HFFc6 (cell line): Measurements from ENCODE around the gene CCT7. TPM values are rescaled to one million over a fixed set of nuclear protein-coding genes. Genes with fewer than 3 reads are reported as not detected.

Experiments used
- DNase-seq: peaks from one replicate; pipeline ENCODE4 v3.0.0-alpha.2; 2018
- H3K27ac Mint-ChIP-seq: 2 replicates; pipeline ENCODE4 v1.8.0; 2020; ENCODE audit warnings: mild to moderate bottlenecking, mixed read lengths
- H3K27me3 Mint-ChIP-seq: 2 replicates; pipeline ENCODE4 v1.8.0; 2021; ENCODE audit warnings: mild to moderate bottlenecking, moderate library complexity, mixed read lengths; ENCODE audit not compliant: insufficient read depth
- H3K36me3 Mint-ChIP-seq: 2 replicates; pipeline ENCODE4 v1.8.0; 2021; ENCODE audit warnings: low read depth, mixed read lengths
- H3K4me1 Mint-ChIP-seq: 2 replicates; pipeline ENCODE4 v1.8.0; 2020; ENCODE audit warnings: low read depth, mixed read lengths
- H3K4me3 Mint-ChIP-seq: 2 replicates; pipeline ENCODE4 v1.8.0; 2020; ENCODE audit warnings: mild to moderate bottlenecking, moderate library complexity, mixed read lengths
- H3K9me3 Mint-ChIP-seq: 2 replicates; pipeline ENCODE4 v1.8.0; 2020; ENCODE audit warnings: mild to moderate bottlenecking, mixed read lengths
- CTCF ChIP-seq: fragments of 200-600 bp; sonication (generic); IDR thresholded peaks from 2 replicates; pipeline ENCODE4 v1.5.0; 2021; ENCODE audit warnings: antibody characterized with exemption, mild to moderate bottlenecking
- total RNA-seq, 6 experiments: library from RNA; stranded (reverse); fragmentation: NEBNext Ultra II Directional; extraction: Animal tissue kit (Norgen Biotek cat#: 25700); gene quantifications; 2 replicates in 1 of 6; 3 replicates in 5 of 6; pipeline ENCODE4 v1.2.3, GENCODE V29; 2021

The CCT7 gene
- total RNA-seq, 6 experiments from 2014 or later, result 350 to 492 (median 406) TPM

- Mint-ChIP-seq H3K9me3 (no peaks in the 10 kb centered on the region), H3K4me3 (no peak overlapping the region), H3K36me3 (peaks cover 9% of the 10 kb centered on the region), H3K27me3 (peaks cover under 1% of the 10 kb centered on the region; the same call in 1 of the 2 replicates), H3K27ac (no peak overlapping the region), H3K4me1 (peaks cover 50% of the 10 kb centered on the region)
- no peak for TF ChIP-seq CTCF
- no peak for DNase-seq
These were observed 16.9 kb upstream of the CCT7 start for GRCh38 chr2:73217160-73217559.

- no peak for TF ChIP-seq CTCF
- Mint-ChIP-seq H3K27ac (peak overlapping the region; percentile 14; the same call in 1 of the 2 replicates), H3K4me3 (no peak overlapping the region), H3K27me3 (peaks cover 2% of the 10 kb centered on the region; the same call in 1 of the 2 replicates), H3K4me1 (peaks cover 45% of the 10 kb centered on the region), H3K36me3 (peaks cover 11% of the 10 kb centered on the region), H3K9me3 (no peaks in the 10 kb centered on the region)
- DNase-seq, result no peak
These were observed 16.3 kb upstream of the CCT7 start for GRCh38 chr2:73217826-73218225.

- peak overlapping the region; percentile 29; the same call in 1 of the 2 replicates for H3K27ac Mint-ChIP-seq
- H3K4me1 Mint-ChIP-seq, result peaks cover 45% of the 10 kb centered on the region
- H3K4me3 Mint-ChIP-seq, result no peak overlapping the region
- peak; percentile 56 for DNase-seq
- peaks cover 2% of the 10 kb centered on the region; the same call in 1 of the 2 replicates for H3K27me3 Mint-ChIP-seq
- TF ChIP-seq CTCF, result no peak
- peaks cover 11% of the 10 kb centered on the region for H3K36me3 Mint-ChIP-seq
- no peaks in the 10 kb centered on the region for H3K9me3 Mint-ChIP-seq
These were observed 15.8 kb upstream of the CCT7 start for GRCh38 chr2:73218298-73218697.

- H3K27me3 Mint-ChIP-seq, result peaks cover 2% of the 10 kb centered on the region; the same call in 1 of the 2 replicates
- H3K27ac Mint-ChIP-seq, result no peak overlapping the region
- H3K36me3 Mint-ChIP-seq, result peaks cover 11% of the 10 kb centered on the region
These were observed 10.3 kb upstream of the CCT7 start for GRCh38 chr2:73223821-73224220.

GRCh38 chr2:73225513-73226360 is 8.4 kb upstream of the CCT7 start:
- DNase-seq, result no peak
- Mint-ChIP-seq H3K4me3 (no peak overlapping the region), H3K9me3 (no peaks in the 10 kb centered on the region), H3K36me3 (peaks cover 11% of the 10 kb centered on the region), H3K27ac (no peak overlapping the region), H3K27me3 (peaks cover 3% of the 10 kb centered on the region; the same call in 1 of the 2 replicates), H3K4me1 (no peaks in the 10 kb centered on the region)
- TF ChIP-seq CTCF, result no peak

More at GRCh38 chr2:73223821-73224220, 10.3 kb upstream of the CCT7 start:
- TF ChIP-seq CTCF, result no peak
- no peak overlapping the region for H3K4me3 Mint-ChIP-seq
- no peaks in the 10 kb centered on the region for H3K9me3 Mint-ChIP-seq
- DNase-seq, result no peak
- peaks cover 3% of the 10 kb centered on the region; the same call in 1 of the 2 replicates for H3K4me1 Mint-ChIP-seq
